Endothelial cell (in vitro differentiated cells): ENCODE measurements around the gene PBLD. TPM values are rescaled to one million over a fixed set of nuclear protein-coding genes. Genes with fewer than 3 reads are reported as not detected.
"Not testable (repeated sequence)": the region's sequence is repeated elsewhere in the genome, so short reads cannot be mapped to it uniquely, and the experiment has no call there.

Experiments used
- DNase-seq: peaks from one replicate; pipeline ENCODE4 v3.0.0; 2021; ENCODE audit warnings: low spot score
- H3K27ac Mint-ChIP-seq: one replicate; pipeline ENCODE4 v1.8.0; 2021; ENCODE audit warnings: mixed read lengths, inconsistent platforms; ENCODE audit not compliant: unreplicated experiment
- H3K27me3 Mint-ChIP-seq: one replicate; pipeline ENCODE4 v1.8.0; 2021; ENCODE audit warnings: mild to moderate bottlenecking, moderate library complexity, mixed read lengths, inconsistent platforms; ENCODE audit not compliant: unreplicated experiment
- H3K36me3 Mint-ChIP-seq: one replicate; pipeline ENCODE4 v1.8.0; 2021; ENCODE audit warnings: mild to moderate bottlenecking, low read depth, mixed read lengths, inconsistent platforms; ENCODE audit not compliant: unreplicated experiment
- H3K4me1 Mint-ChIP-seq: one replicate; pipeline ENCODE4 v1.8.0; 2021; ENCODE audit warnings: mild to moderate bottlenecking, mixed read lengths, inconsistent platforms; ENCODE audit not compliant: unreplicated experiment
- H3K4me3 Mint-ChIP-seq: one replicate; pipeline ENCODE4 v1.8.0; 2021; ENCODE audit warnings: mild to moderate bottlenecking, mixed read lengths, inconsistent platforms; ENCODE audit not compliant: unreplicated experiment
- H3K9me3 Mint-ChIP-seq: one replicate; pipeline ENCODE4 v1.8.0; 2021; ENCODE audit warnings: mixed read lengths, inconsistent platforms; ENCODE audit not compliant: unreplicated experiment
- total RNA-seq: library from RNA; stranded (reverse); fragmentation: NEBNext Ultra II Directional; extraction: Animal tissue kit (Norgen Biotek cat#: 25700); gene quantifications from one replicate; pipeline ENCODE4 v1.2.1, GENCODE V29; 2021; ENCODE audit not compliant: unreplicated experiment
- TF ChIP-seq, protein P1 (sequence below): fragments of 200-600 bp; sonication (generic); IDR thresholded peaks from one replicate; pipeline ENCODE4 v1.5.0; 2021; ENCODE audit warnings: antibody characterized with exemption; ENCODE audit not compliant: unreplicated experiment

PBLD gene
- total RNA-seq, 1 donor from 2014 or later: 3.2 TPM

GRCh38 chr10:68330852-68331454, 1.8 kb downstream of the PBLD start:
- Mint-ChIP-seq H3K4me1 (peaks cover 37% of the 10 kb centered on the region), H3K9me3 (no peaks in the 10 kb centered on the region), H3K4me3 (peak overlapping the region; percentile 99), H3K36me3 (peaks cover 10% of the 10 kb centered on the region), H3K27me3 (peaks cover 18% of the 10 kb centered on the region), H3K27ac (peak overlapping the region; percentile 100)
- TF ChIP-seq, protein P1, sequence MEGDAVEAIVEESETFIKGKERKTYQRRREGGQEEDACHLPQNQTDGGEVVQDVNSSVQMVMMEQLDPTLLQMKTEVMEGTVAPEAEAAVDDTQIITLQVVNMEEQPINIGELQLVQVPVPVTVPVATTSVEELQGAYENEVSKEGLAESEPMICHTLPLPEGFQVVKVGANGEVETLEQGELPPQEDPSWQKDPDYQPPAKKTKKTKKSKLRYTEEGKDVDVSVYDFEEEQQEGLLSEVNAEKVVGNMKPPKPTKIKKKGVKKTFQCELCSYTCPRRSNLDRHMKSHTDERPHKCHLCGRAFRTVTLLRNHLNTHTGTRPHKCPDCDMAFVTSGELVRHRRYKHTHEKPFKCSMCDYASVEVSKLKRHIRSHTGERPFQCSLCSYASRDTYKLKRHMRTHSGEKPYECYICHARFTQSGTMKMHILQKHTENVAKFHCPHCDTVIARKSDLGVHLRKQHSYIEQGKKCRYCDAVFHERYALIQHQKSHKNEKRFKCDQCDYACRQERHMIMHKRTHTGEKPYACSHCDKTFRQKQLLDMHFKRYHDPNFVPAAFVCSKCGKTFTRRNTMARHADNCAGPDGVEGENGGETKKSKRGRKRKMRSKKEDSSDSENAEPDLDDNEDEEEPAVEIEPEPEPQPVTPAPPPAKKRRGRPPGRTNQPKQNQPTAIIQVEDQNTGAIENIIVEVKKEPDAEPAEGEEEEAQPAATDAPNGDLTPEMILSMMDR: no peak
- DNase-seq: peak; percentile 6

DNA sequence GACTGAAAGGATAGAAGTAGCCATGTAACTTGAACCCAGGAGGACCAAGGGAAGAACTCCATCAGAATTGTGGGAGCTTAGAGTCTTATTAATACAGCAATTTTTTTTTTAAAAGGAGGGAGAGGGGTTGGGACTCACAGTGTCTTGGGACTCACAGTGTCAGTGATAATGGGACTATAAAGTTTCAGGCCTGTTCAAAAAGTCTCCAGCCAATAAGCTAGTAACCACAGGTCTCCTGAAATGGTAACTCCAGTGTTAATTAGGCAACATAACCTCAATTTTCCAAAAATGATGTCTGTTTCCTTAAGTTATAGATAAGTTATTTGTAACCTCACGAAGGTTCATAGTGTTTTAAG, 3.2 kb downstream of the PBLD start:
- Mint-ChIP-seq H3K27ac (peak overlapping the region; percentile 15), H3K4me3 (no peak overlapping the region), H3K4me1 (peaks cover 23% of the 10 kb centered on the region), H3K36me3 (peaks cover 10% of the 10 kb centered on the region), H3K9me3 (no peaks in the 10 kb centered on the region), H3K27me3 (peaks cover 18% of the 10 kb centered on the region)
- no peak for DNase-seq
- TF ChIP-seq, protein P1: no peak

DNA sequence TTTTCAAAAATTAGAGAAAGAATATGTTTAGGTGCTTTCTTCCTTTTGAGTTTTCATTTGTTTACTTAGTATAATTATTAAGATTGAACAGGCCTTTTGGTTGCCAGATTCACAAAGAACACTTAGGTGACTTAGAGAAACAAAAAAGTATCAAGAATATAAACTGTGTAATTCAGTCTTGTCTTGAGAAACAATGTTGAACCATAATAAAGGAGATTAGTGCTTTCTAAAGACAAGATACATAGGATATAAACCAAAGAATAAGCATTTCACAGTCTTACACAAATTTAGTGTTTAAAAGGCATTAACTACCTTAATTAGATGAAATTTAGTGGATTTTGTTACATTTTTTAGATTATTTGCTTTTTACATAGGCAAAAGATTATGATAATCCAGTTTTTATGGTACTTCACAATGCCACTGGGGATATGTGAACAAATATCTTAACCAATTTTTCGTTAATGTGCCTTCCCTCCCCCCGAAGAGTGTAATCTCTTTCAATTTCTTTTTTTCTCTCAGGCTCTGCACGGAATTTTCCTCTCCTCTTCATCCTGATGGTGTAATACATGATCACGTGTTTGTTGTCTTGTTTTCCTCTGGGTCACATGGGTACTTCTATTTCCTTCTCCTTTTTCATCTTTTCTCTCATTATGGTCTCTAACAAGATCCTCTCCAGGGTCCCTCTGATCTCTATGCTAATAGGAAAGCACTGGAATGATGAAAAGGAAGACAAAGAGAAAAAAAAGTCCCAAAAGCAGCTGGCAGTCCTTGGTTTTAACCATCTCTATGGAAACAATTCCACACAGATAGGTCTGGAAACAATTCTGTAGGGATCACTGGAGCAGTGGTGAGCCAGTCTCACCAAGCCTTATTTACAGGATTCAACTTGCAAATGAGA, 4.6 kb downstream of the PBLD start:
- Mint-ChIP-seq H3K4me1 (peaks cover 20% of the 10 kb centered on the region), H3K9me3 (no peaks in the 10 kb centered on the region), H3K36me3 (peaks cover 7% of the 10 kb centered on the region), H3K27ac (peak overlapping the region; percentile 89), H3K27me3 (peaks cover 14% of the 10 kb centered on the region), H3K4me3 (no peak overlapping the region)
- TF ChIP-seq, protein P1: no peak
- no peak for DNase-seq

DNA sequence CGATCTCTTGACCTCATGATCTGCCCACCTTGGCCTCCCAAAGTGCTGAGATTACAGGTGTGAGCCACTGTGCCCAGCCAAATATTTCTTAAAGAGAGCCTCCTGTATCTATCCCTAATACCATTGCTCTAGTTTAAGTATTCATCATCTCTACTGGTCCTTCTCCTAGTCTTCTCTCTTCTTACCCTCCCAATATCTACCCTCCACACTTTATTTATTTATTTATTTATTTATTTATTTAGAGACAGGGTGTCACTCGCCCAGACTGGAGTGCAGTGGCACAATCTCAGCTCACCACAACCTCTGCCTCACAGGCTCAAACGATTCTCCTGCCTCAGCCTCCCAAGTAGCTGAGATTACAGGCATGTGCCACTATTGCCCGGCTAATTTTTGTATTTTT, 8.3 kb downstream of the PBLD start:
- not testable (repeated sequence) for H3K4me3 Mint-ChIP-seq, H3K27ac Mint-ChIP-seq, H3K36me3 Mint-ChIP-seq, H3K4me1 Mint-ChIP-seq, H3K9me3 Mint-ChIP-seq, H3K27me3 Mint-ChIP-seq, DNase-seq

DNA sequence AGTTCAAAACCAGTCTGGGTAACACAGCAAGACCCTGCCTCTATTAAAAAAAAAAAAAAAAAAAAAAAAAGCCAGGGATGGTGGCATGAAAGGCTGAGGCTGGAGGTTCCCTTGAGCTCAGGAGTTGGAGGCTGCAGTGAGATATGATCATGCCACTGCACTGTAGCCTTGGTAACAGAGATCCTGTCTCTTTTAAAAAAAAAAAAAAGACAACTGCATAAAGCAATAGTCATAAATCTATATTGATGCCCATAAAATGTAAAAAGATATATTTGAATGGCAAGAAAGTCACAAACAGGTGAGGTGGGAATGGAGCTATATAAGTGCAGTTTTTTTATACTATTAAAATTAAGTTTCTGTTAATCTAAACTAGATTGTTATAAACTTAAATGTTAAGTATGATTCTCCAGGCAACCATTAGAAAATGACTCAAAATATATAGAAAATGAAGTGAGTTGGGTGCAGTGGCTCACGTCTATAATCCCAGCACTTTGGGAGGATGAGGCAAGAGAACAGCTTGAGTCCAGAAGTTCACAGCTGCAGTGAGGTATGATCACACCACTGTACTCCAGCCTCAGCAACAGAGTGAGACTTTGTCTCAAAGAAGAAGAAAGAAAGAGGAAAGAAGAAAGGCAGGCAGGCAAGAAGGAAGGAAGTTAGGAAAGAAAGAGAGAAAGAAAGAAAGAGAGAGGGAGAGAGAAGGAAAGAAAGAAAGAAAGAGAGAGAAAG, 14.2 kb downstream of the PBLD start:
- Mint-ChIP-seq H3K4me1 (no peaks in the 10 kb centered on the region), H3K4me3 (no peak overlapping the region), H3K36me3 (peaks cover 9% of the 10 kb centered on the region), H3K27me3 (no peaks in the 10 kb centered on the region), H3K27ac (no peak overlapping the region), H3K9me3 (no peaks in the 10 kb centered on the region)
- TF ChIP-seq, protein P1: no peak
- DNase-seq: no peak
